HG02840 (cell line): Measurements from ENCODE around the gene ZMYM1.
A peak's percentile ranks its signal among the peaks of the same experiment; 100 is the strongest.
"Not testable (repeated sequence)": the region's sequence is repeated elsewhere in the genome, so short reads cannot be mapped to it uniquely, and the experiment has no call there.

ENCODE experiments used
- ATAC-seq: cut with Tn5 transposase; IDR thresholded peaks from one replicate; pipeline ENCODE4 v1.9.1; 2021; ENCODE audit warnings: mild to moderate bottlenecking, moderate library complexity, moderate number of reproducible peaks; ENCODE audit not compliant: unreplicated experiment, low FRiP score

ZMYM1 gene

GRCh38 chr1:35079003-35079930, at the start of gene ZMYM1:
ZMYM1 (plus strand) TSS chr1:35079385; CDS start chr1:35093988, 14,603 bp downstream.
- ATAC-seq = peak; percentile 85

- ATAC-seq = no peak
Measured at GRCh38 chr1:35029761-35030160, 49.4 kb upstream of the ZMYM1 start.

GRCh38 chr1:35030338-35030737, 48.8 kb upstream of the ZMYM1 start:
- ATAC-seq = no peak

- no peak for ATAC-seq
Measured at GRCh38 chr1:35030756-35031446, 48.3 kb upstream of the ZMYM1 start.

- no peak for ATAC-seq
Measured at GRCh38 chr1:35032384-35032739, 46.8 kb upstream of the ZMYM1 start.

- ATAC-seq = no peak
Measured at GRCh38 chr1:35033346-35033745, 45.8 kb upstream of the ZMYM1 start.

GRCh38 chr1:35036621-35037020, 42.6 kb upstream of the ZMYM1 start:
- no peak for ATAC-seq

- no peak for ATAC-seq
Measured at GRCh38 chr1:35037206-35037605, 42.0 kb upstream of the ZMYM1 start.

GRCh38 chr1:35038723-35039122, 40.5 kb upstream of the ZMYM1 start:
- no peak for ATAC-seq

GRCh38 chr1:35043498-35043897, 35.7 kb upstream of the ZMYM1 start:
- ATAC-seq = no peak

GRCh38 chr1:35044431-35044830, 34.8 kb upstream of the ZMYM1 start:
- no peak for ATAC-seq

GRCh38 chr1:35046730-35047129, 32.5 kb upstream of the ZMYM1 start:
- ATAC-seq = no peak

GRCh38 chr1:35047188-35047858, 31.9 kb upstream of the ZMYM1 start:
- ATAC-seq = no peak

GRCh38 chr1:35049116-35049515, 30.1 kb upstream of the ZMYM1 start:
- no peak for ATAC-seq

- ATAC-seq = no peak
Measured at GRCh38 chr1:35053433-35053832, 25.8 kb upstream of the ZMYM1 start.

- ATAC-seq = not testable (repeated sequence)
Measured at GRCh38 chr1:35054282-35054681, 24.9 kb upstream of the ZMYM1 start.

- ATAC-seq = not testable (repeated sequence)
Measured at GRCh38 chr1:35058321-35058720, 20.9 kb upstream of the ZMYM1 start.

- no peak for ATAC-seq
Measured at GRCh38 chr1:35058988-35059387, 20.2 kb upstream of the ZMYM1 start.

- ATAC-seq = no peak
Measured at GRCh38 chr1:35062518-35063196, 16.5 kb upstream of the ZMYM1 start.

- no peak for ATAC-seq
Measured at GRCh38 chr1:35064265-35064664, 14.9 kb upstream of the ZMYM1 start.

- no peak for ATAC-seq
Measured at GRCh38 chr1:35069746-35070145, 9.4 kb upstream of the ZMYM1 start.
